GM12878 (cell line): ENCODE results near the gene ELMO3. TPM values are rescaled to one million over a fixed set of nuclear protein-coding genes. Genes with fewer than 3 reads are reported as not detected.

Experiments used
- ATF7 ChIP-seq: fragments of 450-650 bp; IDR thresholded peaks from 2 replicates; pipeline ENCODE4 v1.6.1; 2016; ENCODE audit warnings: low read depth, mild to moderate bottlenecking
- CHD1 ChIP-seq: IDR thresholded peaks from 2 replicates; pipeline ENCODE4 v1.6.1; 2012; ENCODE audit warnings: low read depth, low read length, improper control_type of control experiment
- DPF2 ChIP-seq: fragments of 450-650 bp; IDR thresholded peaks from 2 replicates; pipeline ENCODE4 v1.6.1; 2017; ENCODE audit warnings: mild to moderate bottlenecking
- EGR1 ChIP-seq, 2 experiments: IDR thresholded peaks; 1 replicate in 1 of 2; 2 replicates in 1 of 2; pipeline ENCODE4 v1.6.1; 2011 to 2012; ENCODE audit warnings: low read depth in 2 of 2, low read length in 2 of 2, borderline replicate concordance in 1 of 2, mild to moderate bottlenecking in 1 of 2, moderate library complexity in 1 of 2
- ESRRA ChIP-seq: IDR thresholded peaks from 2 replicates; pipeline ENCODE4 v1.6.1; 2012; ENCODE audit warnings: mild to moderate bottlenecking, low read length, improper control_type of control experiment
- HDGF ChIP-seq: fragments of 450-650 bp; IDR thresholded peaks from 2 replicates; pipeline ENCODE4 v1.6.1; 2016; ENCODE audit warnings: antibody characterized with exemption
- IKZF1 ChIP-seq: fragments of 450-650 bp; conservative IDR thresholded peaks from 2 replicates; pipeline ENCODE4 v1.6.1; 2017; ENCODE audit warnings: antibody characterized with exemption, mild to moderate bottlenecking
- MYC ChIP-seq: IDR thresholded peaks from 2 replicates; pipeline ENCODE4 v1.6.1; 2011; ENCODE audit warnings: mild to moderate bottlenecking, low read length, moderate library complexity, inconsistent platforms; ENCODE audit not compliant: insufficient read depth, insufficient replicate concordance, insufficient read length, severe bottlenecking
- NR2C1 ChIP-seq: fragments of 450-650 bp; IDR thresholded peaks from 2 replicates; pipeline ENCODE4 v1.6.1; 2017; ENCODE audit warnings: antibody characterized with exemption, mild to moderate bottlenecking, moderate library complexity
- NR2F1 ChIP-seq: fragments of 450-650 bp; conservative IDR thresholded peaks from 2 replicates; pipeline ENCODE4 v1.6.1; 2017; ENCODE audit warnings: mild to moderate bottlenecking
- NRF1 ChIP-seq: conservative IDR thresholded peaks from 2 replicates; pipeline ENCODE4 v1.6.1; 2011; ENCODE audit warnings: mild to moderate bottlenecking, low read depth, low read length, improper control_type of control experiment
- PAX5 ChIP-seq: IDR thresholded peaks from 2 replicates; pipeline ENCODE4 v1.6.1; 2011; ENCODE audit warnings: low read depth, low read length, borderline replicate concordance
- POU2F2 ChIP-seq: IDR thresholded peaks from 3 replicates; pipeline ENCODE4 v1.6.1; 2011; ENCODE audit warnings: low read depth, mild to moderate bottlenecking, low read length, borderline replicate concordance
- SIN3A ChIP-seq: IDR thresholded peaks from 2 replicates; pipeline ENCODE4 v1.6.1; 2012; ENCODE audit warnings: low read depth, low read length, improper control_type of control experiment
- SMAD1 ChIP-seq: fragments of 450-650 bp; IDR thresholded peaks from 2 replicates; pipeline ENCODE4 v1.6.1; 2018; ENCODE audit warnings: mild to moderate bottlenecking, low read depth; ENCODE audit not compliant: partially characterized antibody
- SP1 ChIP-seq: IDR thresholded peaks from one replicate; pipeline ENCODE4 v1.6.1; 2011; ENCODE audit warnings: low read depth, low read length
- ZNF207 ChIP-seq: fragments of 450-650 bp; IDR thresholded peaks from 2 replicates; pipeline ENCODE4 v1.6.1; 2014; ENCODE audit warnings: antibody characterized with exemption, mild to moderate bottlenecking, borderline replicate concordance
- polyA plus RNA-seq, 11 experiments: library from polyadenylated mRNA; depleted of rRNA in 4 of 11; unstranded in 6 of 11; stranded (reverse) in 5 of 11; fragments of >200 nt; fragmentation: Nextera tagmentation in 4 of 11; fragmentation: Illumina TruSeq in 1 of 11; extraction: Ambion mirVana in 4 of 11; extraction: Trizol in 1 of 11; gene quantifications; 1 replicate in 1 of 11; 2 replicates in 10 of 11; pipeline versions ENCODE4 v1.2.1 to v1.2.3, GENCODE V29; 2011 to 2016; ENCODE audit warnings: inconsistent platforms in 2 of 11, missing spikeins in 2 of 11, low read depth in 1 of 11
- total RNA-seq, 4 experiments: library from RNA; depleted of rRNA in 3 of 4; stranded (reverse); fragments of >200 nt in 3 of 4; fragmentation: Illumina TruSeq in 1 of 4; extraction: Trizol in 1 of 4; gene quantifications; 2 replicates each; pipeline versions ENCODE4 v1.2.1 to v1.2.3, GENCODE V29; 2013 to 2021
- TF ChIP-seq, protein P1 (sequence below): fragments of 450-650 bp; formaldehyde crosslinking; IDR thresholded peaks from 2 replicates; pipeline ENCODE4 v1.5.0; 2022; ENCODE audit warnings: mild to moderate bottlenecking, missing genetic modification characterization
- TF ChIP-seq, protein P2 (sequence below): fragments of 450-650 bp; IDR thresholded peaks from 2 replicates; pipeline ENCODE4 v1.6.1; 2017; ENCODE audit warnings: mild to moderate bottlenecking
- TF ChIP-seq, protein P3 (sequence below): fragments of 150-350 bp; IDR thresholded peaks from 2 replicates; pipeline ENCODE4 v1.6.1; 2016; ENCODE audit warnings: low read depth, low read length
- TF ChIP-seq, protein P4 (sequence below): IDR thresholded peaks from 2 replicates; pipeline ENCODE4 v1.6.1; 2011; ENCODE audit warnings: low read depth, mild to moderate bottlenecking, low read length, moderate library complexity, borderline replicate concordance; ENCODE audit errors: extremely low read depth

ELMO3 gene
- total and polyA plus RNA-seq, 10 of the 15 experiments (the other 5 are each of a cell fraction or from before 2014, with no cell fraction given): 0.05 to 4.7 (median 0.96) TPM; not detected in 1

DNA sequence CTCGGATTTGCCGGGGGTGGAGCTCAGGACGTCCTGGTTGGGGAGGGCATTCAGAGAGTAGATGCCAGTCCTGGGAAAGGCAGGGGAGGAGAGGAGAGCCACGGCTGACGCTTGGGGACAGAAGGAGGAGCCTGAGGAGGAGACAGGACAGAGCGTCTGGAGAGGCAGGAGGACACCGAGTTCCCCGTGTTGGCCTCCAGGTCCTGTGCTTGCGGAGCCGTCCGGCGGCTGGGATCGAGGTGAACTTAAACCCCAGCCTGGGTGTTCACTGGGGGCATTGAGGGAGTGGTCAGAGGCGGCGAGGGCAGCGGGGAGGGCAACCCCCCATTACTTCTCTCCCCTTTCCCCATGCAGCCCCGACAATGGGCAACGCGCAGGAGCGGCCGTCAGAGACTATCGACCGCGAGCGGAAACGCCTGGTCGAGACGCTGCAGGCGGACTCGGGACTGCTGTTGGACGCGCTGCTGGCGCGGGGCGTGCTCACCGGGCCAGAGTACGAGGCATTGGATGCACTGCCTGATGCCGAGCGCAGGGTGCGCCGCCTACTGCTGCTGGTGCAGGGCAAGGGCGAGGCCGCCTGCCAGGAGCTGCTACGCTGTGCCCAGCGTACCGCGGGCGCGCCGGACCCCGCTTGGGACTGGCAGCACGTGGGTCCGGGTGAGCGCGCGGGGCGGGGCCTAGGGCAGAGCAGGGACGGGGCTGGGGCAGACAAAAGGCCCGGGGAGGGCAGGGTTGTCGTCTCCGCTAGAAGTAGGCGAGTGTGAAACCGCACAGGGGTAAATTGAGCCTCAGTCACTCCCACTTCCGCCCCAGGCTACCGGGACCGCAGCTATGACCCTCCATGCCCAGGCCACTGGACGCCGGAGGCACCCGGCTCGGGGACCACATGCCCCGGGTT lies 24.9 kb upstream of the ELMO3 start (continued):
- TF ChIP-seq, protein P1, sequence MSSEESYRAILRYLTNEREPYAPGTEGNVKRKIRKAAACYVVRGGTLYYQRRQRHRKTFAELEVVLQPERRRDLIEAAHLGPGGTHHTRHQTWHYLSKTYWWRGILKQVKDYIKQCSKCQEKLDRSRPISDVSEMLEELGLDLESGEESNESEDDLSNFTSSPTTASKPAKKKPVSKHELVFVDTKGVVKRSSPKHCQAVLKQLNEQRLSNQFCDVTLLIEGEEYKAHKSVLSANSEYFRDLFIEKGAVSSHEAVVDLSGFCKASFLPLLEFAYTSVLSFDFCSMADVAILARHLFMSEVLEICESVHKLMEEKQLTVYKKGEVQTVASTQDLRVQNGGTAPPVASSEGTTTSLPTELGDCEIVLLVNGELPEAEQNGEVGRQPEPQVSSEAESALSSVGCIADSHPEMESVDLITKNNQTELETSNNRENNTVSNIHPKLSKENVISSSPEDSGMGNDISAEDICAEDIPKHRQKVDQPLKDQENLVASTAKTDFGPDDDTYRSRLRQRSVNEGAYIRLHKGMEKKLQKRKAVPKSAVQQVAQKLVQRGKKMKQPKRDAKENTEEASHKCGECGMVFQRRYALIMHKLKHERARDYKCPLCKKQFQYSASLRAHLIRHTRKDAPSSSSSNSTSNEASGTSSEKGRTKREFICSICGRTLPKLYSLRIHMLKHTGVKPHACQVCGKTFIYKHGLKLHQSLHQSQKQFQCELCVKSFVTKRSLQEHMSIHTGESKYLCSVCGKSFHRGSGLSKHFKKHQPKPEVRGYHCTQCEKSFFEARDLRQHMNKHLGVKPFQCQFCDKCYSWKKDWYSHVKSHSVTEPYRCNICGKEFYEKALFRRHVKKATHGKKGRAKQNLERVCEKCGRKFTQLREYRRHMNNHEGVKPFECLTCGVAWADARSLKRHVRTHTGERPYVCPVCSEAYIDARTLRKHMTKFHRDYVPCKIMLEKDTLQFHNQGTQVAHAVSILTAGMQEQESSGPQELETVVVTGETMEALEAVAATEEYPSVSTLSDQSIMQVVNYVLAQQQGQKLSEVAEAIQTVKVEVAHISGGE (CRISPR knock-in tag): no peak
- no peak for TF ChIP-seq POU2F2
- no peak for TF ChIP-seq PAX5
- TF ChIP-seq SIN3A: 0 out of 2 replicates have a peak, but pooled peaks have one; percentile 48
- no peak for TF ChIP-seq SP1
- no peak for TF ChIP-seq MYC
- TF ChIP-seq IKZF1: peak; percentile 50
- TF ChIP-seq, protein P2, sequence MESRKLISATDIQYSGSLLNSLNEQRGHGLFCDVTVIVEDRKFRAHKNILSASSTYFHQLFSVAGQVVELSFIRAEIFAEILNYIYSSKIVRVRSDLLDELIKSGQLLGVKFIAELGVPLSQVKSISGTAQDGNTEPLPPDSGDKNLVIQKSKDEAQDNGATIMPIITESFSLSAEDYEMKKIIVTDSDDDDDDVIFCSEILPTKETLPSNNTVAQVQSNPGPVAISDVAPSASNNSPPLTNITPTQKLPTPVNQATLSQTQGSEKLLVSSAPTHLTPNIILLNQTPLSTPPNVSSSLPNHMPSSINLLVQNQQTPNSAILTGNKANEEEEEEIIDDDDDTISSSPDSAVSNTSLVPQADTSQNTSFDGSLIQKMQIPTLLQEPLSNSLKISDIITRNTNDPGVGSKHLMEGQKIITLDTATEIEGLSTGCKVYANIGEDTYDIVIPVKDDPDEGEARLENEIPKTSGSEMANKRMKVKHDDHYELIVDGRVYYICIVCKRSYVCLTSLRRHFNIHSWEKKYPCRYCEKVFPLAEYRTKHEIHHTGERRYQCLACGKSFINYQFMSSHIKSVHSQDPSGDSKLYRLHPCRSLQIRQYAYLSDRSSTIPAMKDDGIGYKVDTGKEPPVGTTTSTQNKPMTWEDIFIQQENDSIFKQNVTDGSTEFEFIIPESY: no peak
- TF ChIP-seq SMAD1: no peak
- TF ChIP-seq NR2C1: no peak
- TF ChIP-seq ESRRA: no peak
- TF ChIP-seq NR2F1: peak; percentile 80
- TF ChIP-seq ZNF207: no peak
- no peak for TF ChIP-seq CHD1
- TF ChIP-seq, protein P3, sequence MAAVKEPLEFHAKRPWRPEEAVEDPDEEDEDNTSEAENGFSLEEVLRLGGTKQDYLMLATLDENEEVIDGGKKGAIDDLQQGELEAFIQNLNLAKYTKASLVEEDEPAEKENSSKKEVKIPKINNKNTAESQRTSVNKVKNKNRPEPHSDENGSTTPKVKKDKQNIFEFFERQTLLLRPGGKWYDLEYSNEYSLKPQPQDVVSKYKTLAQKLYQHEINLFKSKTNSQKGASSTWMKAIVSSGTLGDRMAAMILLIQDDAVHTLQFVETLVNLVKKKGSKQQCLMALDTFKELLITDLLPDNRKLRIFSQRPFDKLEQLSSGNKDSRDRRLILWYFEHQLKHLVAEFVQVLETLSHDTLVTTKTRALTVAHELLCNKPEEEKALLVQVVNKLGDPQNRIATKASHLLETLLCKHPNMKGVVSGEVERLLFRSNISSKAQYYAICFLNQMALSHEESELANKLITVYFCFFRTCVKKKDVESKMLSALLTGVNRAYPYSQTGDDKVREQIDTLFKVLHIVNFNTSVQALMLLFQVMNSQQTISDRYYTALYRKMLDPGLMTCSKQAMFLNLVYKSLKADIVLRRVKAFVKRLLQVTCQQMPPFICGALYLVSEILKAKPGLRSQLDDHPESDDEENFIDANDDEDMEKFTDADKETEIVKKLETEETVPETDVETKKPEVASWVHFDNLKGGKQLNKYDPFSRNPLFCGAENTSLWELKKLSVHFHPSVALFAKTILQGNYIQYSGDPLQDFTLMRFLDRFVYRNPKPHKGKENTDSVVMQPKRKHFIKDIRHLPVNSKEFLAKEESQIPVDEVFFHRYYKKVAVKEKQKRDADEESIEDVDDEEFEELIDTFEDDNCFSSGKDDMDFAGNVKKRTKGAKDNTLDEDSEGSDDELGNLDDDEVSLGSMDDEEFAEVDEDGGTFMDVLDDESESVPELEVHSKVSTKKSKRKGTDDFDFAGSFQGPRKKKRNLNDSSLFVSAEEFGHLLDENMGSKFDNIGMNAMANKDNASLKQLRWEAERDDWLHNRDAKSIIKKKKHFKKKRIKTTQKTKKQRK: no peak
- TF ChIP-seq, protein P4, sequence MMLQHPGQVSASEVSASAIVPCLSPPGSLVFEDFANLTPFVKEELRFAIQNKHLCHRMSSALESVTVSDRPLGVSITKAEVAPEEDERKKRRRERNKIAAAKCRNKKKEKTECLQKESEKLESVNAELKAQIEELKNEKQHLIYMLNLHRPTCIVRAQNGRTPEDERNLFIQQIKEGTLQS: no peak
- peak; percentile 38; the same call in 1 of the 2 replicates for TF ChIP-seq ATF7
- no peak; the same call in 1 of the 2 replicates for TF ChIP-seq HDGF
- peak; percentile 85 for TF ChIP-seq DPF2
- TF ChIP-seq NRF1: no peak
- no peak for TF ChIP-seq EGR1 (IDR thresholded peaks at IDR 0.05; ENCODE audit: borderline replicate concordance in 1 of 2, low read depth in 2 of 2, low read length in 2 of 2)
